PC-9 (cell line): Measurements from ENCODE around the gene CACNA1D. TPM values are rescaled to one million over a fixed set of nuclear protein-coding genes. Genes with fewer than 3 reads are reported as not detected.

ENCODE experiments used
- BruUV-seq: library from RNA; stranded (reverse); fragments of 400-500 nt; replicated peaks from 2 replicates; lab custom pipeline; 2021; lab: Mats Ljungman, UMichigan
- CTCF ChIA-PET: fragments of 300-600 bp; sonication (Branson Sonifier 250); formaldehyde crosslinking; loops from one replicate; lab custom pipeline; 2022; ENCODE audit warnings: antibody characterized with exemption; lab: Charles Lee
- POLR2A ChIA-PET: fragments of 300-600 bp; sonication (Branson Sonifier 250); formaldehyde crosslinking; loops from one replicate; lab custom pipeline; 2022; ENCODE audit warnings: antibody characterized with exemption; ENCODE audit not compliant: unreplicated experiment; lab: Charles Lee
- DNase-seq, 2 experiments: peaks; one replicate each; pipeline versions ENCODE4 v3.0.0 to v3.0.0-alpha.2; 2015 to 2022; ENCODE audit warnings: mixed read lengths in 1 of 2
- H2AFZ ChIP-seq: fragments of 200-600 bp; sonication (generic); 2 replicates; pipeline ENCODE4 v1.8.1; 2017; ENCODE audit warnings: antibody characterized with exemption
- H3F3A ChIP-seq: fragments of 200-600 bp; sonication (generic); 2 replicates; pipeline ENCODE4 v1.8.1; 2017; ENCODE audit warnings: antibody characterized with exemption, mild to moderate bottlenecking, low read depth; ENCODE audit not compliant: insufficient read depth
- H3K27ac ChIP-seq: fragments of 200-600 bp; sonication (generic); 2 replicates; pipeline ENCODE4 v1.6.1; 2016; ENCODE audit warnings: mixed run types
- H3K27me3 ChIP-seq: fragments of 200-600 bp; sonication (generic); 2 replicates; pipeline ENCODE4 v1.6.1; 2016; ENCODE audit warnings: low read depth, mixed run types; ENCODE audit not compliant: insufficient read depth
- H3K36me3 ChIP-seq: fragments of 200-600 bp; sonication (generic); 2 replicates; pipeline ENCODE4 v1.6.1; 2016; ENCODE audit warnings: low read depth, mixed run types
- H3K4me1 ChIP-seq: fragments of 200-600 bp; sonication (generic); replicated peaks from 2 replicates; pipeline ENCODE4 v1.6.1; 2016; ENCODE audit warnings: mixed run types; ENCODE audit not compliant: insufficient read depth
- H3K4me2 ChIP-seq: fragments of 200-600 bp; sonication (generic); 2 replicates; pipeline ENCODE4 v1.6.1; 2017; ENCODE audit warnings: mixed run types
- H3K4me3 ChIP-seq: fragments of 200-600 bp; sonication (generic); 2 replicates; pipeline ENCODE4 v1.6.1; 2016; ENCODE audit warnings: mixed run types
- H3K79me2 ChIP-seq: fragments of 200-600 bp; sonication (generic); 2 replicates; pipeline ENCODE4 v1.6.1; 2017; ENCODE audit warnings: low read depth, mixed run types
- H3K9me2 ChIP-seq: fragments of 200-600 bp; sonication (generic); 2 replicates; pipeline ENCODE4 v1.8.1; 2017; ENCODE audit warnings: mild to moderate bottlenecking; ENCODE audit not compliant: insufficient read depth
- H3K9me3 ChIP-seq: fragments of 200-600 bp; sonication (generic); 2 replicates; pipeline ENCODE4 v1.8.1; 2016; ENCODE audit warnings: low read depth; ENCODE audit not compliant: insufficient read depth
- H4K20me1 ChIP-seq: fragments of 200-600 bp; sonication (generic); 2 replicates; pipeline ENCODE4 v1.8.1; 2017; ENCODE audit not compliant: insufficient read depth
- CTCF ChIP-seq: fragments of 200-600 bp; sonication (generic); conservative IDR thresholded peaks from 2 replicates; pipeline ENCODE4 v1.6.1; 2017; ENCODE audit warnings: mixed run types, antibody characterized with exemption, mild to moderate bottlenecking, moderate library complexity
- EZH2 ChIP-seq: fragments of 200-600 bp; sonication (generic); IDR thresholded peaks from 2 replicates; pipeline ENCODE4 v1.8.0; 2017; ENCODE audit warnings: antibody characterized with exemption, low read depth
- intact Hi-C: fragments of 100-400 bp; cut with micrococcal nuclease; formaldehyde crosslinking; loops from one replicate; pipeline ENCODE4 v1.10.0; 2022; ENCODE audit not compliant: unreplicated experiment
- total RNA-seq: library from RNA; stranded (reverse); gene quantifications from 2 replicates; pipeline ENCODE4 v1.2.3, GENCODE V29; 2021

The CACNA1D gene
- total RNA-seq, 1 experiment from 2014 or later = not detected

- no TSS peak for BruUV-seq
- no peak for DNase-seq
Measured at GRCh38 chr3:53813876-53814275, 319.5 kb downstream of the CACNA1D start.

GRCh38 chr3:53815067-53815466, 320.7 kb downstream of the CACNA1D start:
- no peak for TF ChIP-seq EZH2
- no peak for TF ChIP-seq CTCF
- no peak for DNase-seq
- ChIA-PET POLR2A (no interaction called here), CTCF (no interaction called here)
- Histone ChIP-seq H3K4me2 (no peak overlapping the region), H3K27ac (no peak overlapping the region), H3K36me3 (no peaks in the 10 kb centered on the region), H4K20me1 (no peaks in the 10 kb centered on the region), H2AFZ (no peak overlapping the region), H3K27me3 (peaks cover 97% of the 10 kb centered on the region), H3K4me1 (no peaks in the 10 kb centered on the region), H3K4me3 (no peak overlapping the region), H3K79me2 (no peaks in the 10 kb centered on the region), H3K9me2 (no peaks in the 10 kb centered on the region), H3F3A (no peaks in the 10 kb centered on the region), H3K9me3 (no peaks in the 10 kb centered on the region)
- intact Hi-C loops = no loop called here
- BruUV-seq = no TSS peak

More at GRCh38 chr3:53813876-53814275, 319.5 kb downstream of the CACNA1D start:
- H3K4me3 ChIP-seq = no peak overlapping the region
- CTCF ChIA-PET = no interaction called here
- H3K9me2 ChIP-seq = no peaks in the 10 kb centered on the region
- intact Hi-C loops = no loop called here
- no peak overlapping the region for H3K27ac ChIP-seq
- no peaks in the 10 kb centered on the region for H4K20me1 ChIP-seq
- H3K9me3 ChIP-seq = no peaks in the 10 kb centered on the region
- no peaks in the 10 kb centered on the region for H3K79me2 ChIP-seq
- peaks cover 97% of the 10 kb centered on the region for H3K27me3 ChIP-seq
- TF ChIP-seq CTCF (no peak), EZH2 (no peak)
- H3K36me3 ChIP-seq = no peaks in the 10 kb centered on the region
- no peak overlapping the region for H2AFZ ChIP-seq
- POLR2A ChIA-PET = no interaction called here
- H3F3A ChIP-seq = no peaks in the 10 kb centered on the region
- H3K4me2 ChIP-seq = no peak overlapping the region
- H3K4me1 ChIP-seq = no peaks in the 10 kb centered on the region

- Histone ChIP-seq H3K9me2 (no peaks in the 10 kb centered on the region), H3F3A (no peaks in the 10 kb centered on the region), H4K20me1 (no peaks in the 10 kb centered on the region), H2AFZ (no peak overlapping the region), H3K9me3 (no peaks in the 10 kb centered on the region), H3K79me2 (no peaks in the 10 kb centered on the region), H3K4me2 (no peak overlapping the region), H3K4me3 (no peak overlapping the region), H3K27ac (no peak overlapping the region), H3K36me3 (no peaks in the 10 kb centered on the region), H3K27me3 (peaks cover 97% of the 10 kb centered on the region), H3K4me1 (no peaks in the 10 kb centered on the region)
- no peak for DNase-seq
- no TSS peak for BruUV-seq
- ChIA-PET POLR2A (no interaction called here), CTCF (no interaction called here)
- no peak for TF ChIP-seq EZH2
- no peak for TF ChIP-seq CTCF
- intact Hi-C loops = no loop called here
Measured at GRCh38 chr3:53815651-53816050, 321.2 kb downstream of the CACNA1D start.
